A673 (cell line): Measurements from ENCODE around the gene DLG2.

Experiments
- EZH2 ChIP-seq: fragments of 200-600 bp; sonication (generic); IDR thresholded peaks from 2 replicates; pipeline ENCODE4 v1.6.1; 2017; ENCODE audit warnings: borderline replicate concordance, low read depth, mild to moderate bottlenecking, mixed read lengths, antibody characterized with exemption, low read length; ENCODE audit not compliant: poor library complexity, severe bottlenecking
- TF ChIP-seq, protein P1 (sequence below): fragments of 300-800, 200-600 bp; sonication (generic); conservative IDR thresholded peaks from 2 replicates; pipeline ENCODE4 v1.5.1; 2017; ENCODE audit warnings: low read depth, mild to moderate bottlenecking, antibody characterized with exemption, low read length, moderate library complexity, mixed read lengths

GRCh38 chr11:84012171-84012826 is 1614.8 kb downstream of the DLG2 start:
- TF ChIP-seq, protein P1, sequence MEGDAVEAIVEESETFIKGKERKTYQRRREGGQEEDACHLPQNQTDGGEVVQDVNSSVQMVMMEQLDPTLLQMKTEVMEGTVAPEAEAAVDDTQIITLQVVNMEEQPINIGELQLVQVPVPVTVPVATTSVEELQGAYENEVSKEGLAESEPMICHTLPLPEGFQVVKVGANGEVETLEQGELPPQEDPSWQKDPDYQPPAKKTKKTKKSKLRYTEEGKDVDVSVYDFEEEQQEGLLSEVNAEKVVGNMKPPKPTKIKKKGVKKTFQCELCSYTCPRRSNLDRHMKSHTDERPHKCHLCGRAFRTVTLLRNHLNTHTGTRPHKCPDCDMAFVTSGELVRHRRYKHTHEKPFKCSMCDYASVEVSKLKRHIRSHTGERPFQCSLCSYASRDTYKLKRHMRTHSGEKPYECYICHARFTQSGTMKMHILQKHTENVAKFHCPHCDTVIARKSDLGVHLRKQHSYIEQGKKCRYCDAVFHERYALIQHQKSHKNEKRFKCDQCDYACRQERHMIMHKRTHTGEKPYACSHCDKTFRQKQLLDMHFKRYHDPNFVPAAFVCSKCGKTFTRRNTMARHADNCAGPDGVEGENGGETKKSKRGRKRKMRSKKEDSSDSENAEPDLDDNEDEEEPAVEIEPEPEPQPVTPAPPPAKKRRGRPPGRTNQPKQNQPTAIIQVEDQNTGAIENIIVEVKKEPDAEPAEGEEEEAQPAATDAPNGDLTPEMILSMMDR: no peak
- no peak for TF ChIP-seq EZH2
